ENCODE measurements around the gene JUP. TPM values are rescaled to one million over a fixed set of nuclear protein-coding genes. Genes with fewer than 3 reads are reported as not detected.

JUP gene
- total and polyA plus RNA-seq, 2 of the 13 experiments (the other 11 are each of a cell fraction or from before 2014, with no cell fraction given) = 12.1 to 20.6 TPM

GRCh38 chr17:41800601-41801373 is 14.3 kb upstream of the JUP start (continued):
- TF ChIP-seq, protein P1, sequence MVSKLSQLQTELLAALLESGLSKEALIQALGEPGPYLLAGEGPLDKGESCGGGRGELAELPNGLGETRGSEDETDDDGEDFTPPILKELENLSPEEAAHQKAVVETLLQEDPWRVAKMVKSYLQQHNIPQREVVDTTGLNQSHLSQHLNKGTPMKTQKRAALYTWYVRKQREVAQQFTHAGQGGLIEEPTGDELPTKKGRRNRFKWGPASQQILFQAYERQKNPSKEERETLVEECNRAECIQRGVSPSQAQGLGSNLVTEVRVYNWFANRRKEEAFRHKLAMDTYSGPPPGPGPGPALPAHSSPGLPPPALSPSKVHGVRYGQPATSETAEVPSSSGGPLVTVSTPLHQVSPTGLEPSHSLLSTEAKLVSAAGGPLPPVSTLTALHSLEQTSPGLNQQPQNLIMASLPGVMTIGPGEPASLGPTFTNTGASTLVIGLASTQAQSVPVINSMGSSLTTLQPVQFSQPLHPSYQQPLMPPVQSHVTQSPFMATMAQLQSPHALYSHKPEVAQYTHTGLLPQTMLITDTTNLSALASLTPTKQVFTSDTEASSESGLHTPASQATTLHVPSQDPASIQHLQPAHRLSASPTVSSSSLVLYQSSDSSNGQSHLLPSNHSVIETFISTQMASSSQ (IDR thresholded peaks at IDR 0.05; ENCODE audit: low read depth) = no peak
- TF ChIP-seq, protein P1 (CRISPR knock-in tag; IDR thresholded peaks at IDR 0.05; ENCODE audit: borderline replicate concordance) = no peak
- TF ChIP-seq ZSCAN9 (CRISPR knock-in tag; IDR thresholded peaks at IDR 0.05; ENCODE audit: borderline replicate concordance) (peak; percentile 14; the same call in 1 of the 2 replicates), TFDP1 (CRISPR knock-in tag; IDR thresholded peaks at IDR 0.05; ENCODE audit: borderline replicate concordance) (0 out of 2 replicates have a peak, but pooled peaks have one; percentile 16), ISL2 (CRISPR knock-in tag; IDR thresholded peaks at IDR 0.05) (no peak), PHB2 (IDR thresholded peaks at IDR 0.05; ENCODE audit: partially characterized antibody) (no peak), MEIS2 (CRISPR knock-in tag; IDR thresholded peaks at IDR 0.05) (0 out of 2 replicates have a peak, but pooled peaks have one; percentile 18), HINFP (CRISPR knock-in tag; IDR thresholded peaks at IDR 0.05; ENCODE audit: low read depth) (no peak), ZFP41 (CRISPR knock-in tag; IDR thresholded peaks at IDR 0.05; ENCODE audit: borderline replicate concordance) (no peak), ZNF251 (CRISPR knock-in tag; IDR thresholded peaks at IDR 0.05) (no peak), MED8 (CRISPR knock-in tag; IDR thresholded peaks at IDR 0.05; ENCODE audit: insufficient replicate concordance) (no peak), ZNF451 (CRISPR knock-in tag; IDR thresholded peaks at IDR 0.05) (no peak), ZNF782 (CRISPR knock-in tag; IDR thresholded peaks at IDR 0.05; ENCODE audit: borderline replicate concordance) (no peak), TOE1 (CRISPR knock-in tag; IDR thresholded peaks at IDR 0.05) (no peak), ZNF441 (CRISPR knock-in tag; IDR thresholded peaks at IDR 0.05; ENCODE audit: borderline replicate concordance) (no peak), ZNF512 (CRISPR knock-in tag; IDR thresholded peaks at IDR 0.05) (no peak), POLR2AphosphoS5 (IDR thresholded peaks at IDR 0.05; ENCODE audit: low read depth, low read length) (peak; percentile 17; the same call in 1 of the 2 replicates), RFX1 (IDR thresholded peaks at IDR 0.05) (no peak)
- TF ChIP-seq, protein P2, sequence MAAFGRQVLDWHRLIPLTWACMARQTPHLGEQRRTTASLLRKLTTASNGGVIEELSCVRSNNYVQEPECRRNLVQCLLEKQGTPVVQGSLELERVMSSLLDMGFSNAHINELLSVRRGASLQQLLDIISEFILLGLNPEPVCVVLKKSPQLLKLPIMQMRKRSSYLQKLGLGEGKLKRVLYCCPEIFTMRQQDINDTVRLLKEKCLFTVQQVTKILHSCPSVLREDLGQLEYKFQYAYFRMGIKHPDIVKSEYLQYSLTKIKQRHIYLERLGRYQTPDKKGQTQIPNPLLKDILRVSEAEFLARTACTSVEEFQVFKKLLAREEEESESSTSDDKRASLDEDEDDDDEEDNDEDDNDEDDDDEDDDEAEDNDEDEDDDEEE (CRISPR knock-in tag; IDR thresholded peaks at IDR 0.05) = 0 out of 2 replicates have a peak, but pooled peaks have one; percentile 47
